Measurements from ENCODE around the gene FOXRED2. TPM values are rescaled to one million over a fixed set of nuclear protein-coding genes. Genes with fewer than 3 reads are reported as not detected.
"Not testable (repeated sequence)": the region's sequence is repeated elsewhere in the genome, so short reads cannot be mapped to it uniquely, and the experiment has no call there.

FOXRED2 gene
- total RNA-seq, 1 donor from 2014 or later = 39.8 TPM

GRCh38 chr22:36454916-36455570, 51.8 kb downstream of the FOXRED2 start:
- peaks cover 23% of the 10 kb centered on the region for H3K4me1 Mint-ChIP-seq

DNA sequence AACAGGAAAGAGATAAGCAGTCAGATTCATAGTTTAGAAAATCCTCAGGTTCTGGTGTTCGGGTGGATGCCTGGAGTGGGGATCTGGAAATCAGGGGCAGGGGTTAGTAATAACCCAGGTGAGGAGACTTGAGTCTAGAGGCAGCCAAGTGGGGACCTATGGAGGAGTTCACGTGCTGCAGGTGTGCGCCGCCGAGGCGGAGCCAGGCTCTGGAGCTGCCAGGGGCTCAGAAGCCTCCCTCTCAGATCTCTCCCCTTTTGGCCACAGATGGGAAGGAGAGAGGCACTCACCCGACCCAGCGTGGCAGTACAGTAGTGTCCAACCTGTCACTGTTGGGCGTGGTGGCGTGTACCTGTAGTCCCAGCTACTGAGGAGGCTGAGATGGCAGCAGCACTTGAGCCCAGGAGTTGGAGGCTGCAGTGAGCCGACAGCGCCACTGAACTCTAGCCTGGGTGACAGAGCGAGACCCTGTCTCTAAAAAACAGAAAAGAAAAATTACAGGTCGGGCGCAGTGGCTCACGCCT, 52.9 kb downstream of the FOXRED2 start:
- no peak for TF ChIP-seq CTCF (IDR thresholded peaks at IDR 0.05; ENCODE audit: unreplicated experiment)
- peaks cover 19% of the 10 kb centered on the region for H3K4me1 Mint-ChIP-seq
- peak overlapping the region; percentile 69 for H3K27ac Mint-ChIP-seq
- no peaks in the 10 kb centered on the region for H3K27me3 Mint-ChIP-seq (ENCODE audit: low read depth)
- DNase-seq (ENCODE audit: low spot score in 2 of 2, unreplicated experiment in 2 of 2) = no peak
- H3K9me3 Mint-ChIP-seq = no peaks in the 10 kb centered on the region
- peak overlapping the region; percentile 45 for H3K4me3 Mint-ChIP-seq
- H3K36me3 Mint-ChIP-seq = no peaks in the 10 kb centered on the region

More at GRCh38 chr22:36454916-36455570, 51.8 kb downstream of the FOXRED2 start:
- Mint-ChIP-seq H3K27me3 (ENCODE audit: low read depth) (no peaks in the 10 kb centered on the region), H3K27ac (peak overlapping the region; percentile 94), H3K36me3 (no peaks in the 10 kb centered on the region), H3K9me3 (no peaks in the 10 kb centered on the region), H3K4me3 (peak overlapping the region; percentile 53)
- peak; percentile 88 to 95 for DNase-seq (ENCODE audit: low spot score in 2 of 2, unreplicated experiment in 2 of 2)
- TF ChIP-seq CTCF (IDR thresholded peaks at IDR 0.05; ENCODE audit: unreplicated experiment) = no peak

GRCh38 chr22:36452978-36453607, 53.7 kb downstream of the FOXRED2 start:
- DNase-seq (ENCODE audit: low spot score in 2 of 2, unreplicated experiment in 2 of 2); H3K27me3 Mint-ChIP-seq (ENCODE audit: low read depth); H3K36me3 Mint-ChIP-seq; H3K9me3 Mint-ChIP-seq: not testable (repeated sequence)
- Mint-ChIP-seq H3K27ac (peak overlapping the region; percentile 72), H3K4me1 (peaks cover 19% of the 10 kb centered on the region), H3K4me3 (peak overlapping the region; percentile 14)

DNA sequence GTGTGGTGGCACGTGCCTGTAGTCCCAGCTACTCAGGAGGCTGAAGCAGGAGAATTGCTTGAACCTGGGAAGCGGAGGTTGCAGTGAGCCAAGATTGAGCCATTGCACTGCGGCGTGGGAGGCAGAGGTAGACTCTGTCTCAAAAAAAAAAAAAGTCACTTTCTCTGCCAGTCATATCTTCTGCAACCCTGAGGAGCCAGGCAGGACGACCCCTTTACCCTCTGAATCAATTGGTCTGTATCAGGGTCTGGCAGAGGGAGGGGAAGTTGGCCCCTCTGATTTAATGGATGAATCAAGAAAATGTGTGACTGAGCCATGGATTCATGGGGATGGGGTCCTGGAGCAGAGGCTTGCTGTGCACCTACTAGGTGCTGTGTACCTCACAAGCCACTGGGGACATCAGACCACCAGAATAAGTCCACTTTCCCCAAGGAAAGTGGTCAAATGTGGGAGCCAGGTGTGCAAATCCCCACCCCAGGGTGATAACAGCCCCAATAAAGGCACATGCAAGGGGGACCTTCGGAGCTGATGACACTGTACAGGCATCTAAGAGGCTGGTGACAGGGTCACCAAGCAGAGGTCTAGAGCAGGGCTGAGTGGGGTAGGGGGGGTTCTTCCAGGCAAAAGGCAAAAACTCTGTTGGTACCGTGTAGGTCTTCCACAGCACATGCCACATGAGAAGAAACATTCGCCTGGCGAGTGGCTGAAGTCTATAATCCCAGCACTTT, 54.4 kb downstream of the FOXRED2 start:
- TF ChIP-seq CTCF (IDR thresholded peaks at IDR 0.05; ENCODE audit: unreplicated experiment) = no peak
- H3K4me1 Mint-ChIP-seq = peaks cover 19% of the 10 kb centered on the region
- no peaks in the 10 kb centered on the region for H3K9me3 Mint-ChIP-seq
- no peaks in the 10 kb centered on the region for H3K36me3 Mint-ChIP-seq
- no peak for DNase-seq (ENCODE audit: low spot score in 2 of 2, unreplicated experiment in 2 of 2)
- H3K4me3 Mint-ChIP-seq = no peak overlapping the region
- H3K27ac Mint-ChIP-seq = no peak overlapping the region
- no peaks in the 10 kb centered on the region for H3K27me3 Mint-ChIP-seq (ENCODE audit: low read depth)

DNA sequence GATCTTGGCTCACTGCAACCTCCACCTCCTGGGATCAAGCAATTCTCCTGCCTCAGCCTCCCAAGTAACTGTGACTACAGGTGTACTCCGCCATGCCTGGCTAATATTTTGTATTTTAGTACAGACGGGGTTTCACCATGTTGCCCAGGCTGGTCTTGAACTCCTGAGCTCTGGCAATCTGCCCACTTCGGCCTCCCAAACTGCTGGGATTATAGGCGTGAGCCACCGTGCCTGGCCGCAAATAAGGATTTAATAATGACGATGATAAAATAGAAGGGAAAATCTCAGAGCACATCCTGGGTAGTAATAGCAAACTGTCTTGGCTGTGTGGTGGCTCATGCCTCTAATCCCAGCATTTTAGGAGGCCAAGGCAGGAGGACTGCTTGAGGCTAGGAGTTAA, 55.9 kb downstream of the FOXRED2 start:
- H3K27ac Mint-ChIP-seq; H3K36me3 Mint-ChIP-seq; H3K9me3 Mint-ChIP-seq; H3K4me3 Mint-ChIP-seq; H3K27me3 Mint-ChIP-seq (ENCODE audit: low read depth); DNase-seq (ENCODE audit: low spot score in 2 of 2, unreplicated experiment in 2 of 2): not testable (repeated sequence)
- H3K4me1 Mint-ChIP-seq = peaks cover 18% of the 10 kb centered on the region

- TF ChIP-seq CTCF (IDR thresholded peaks at IDR 0.05; ENCODE audit: unreplicated experiment) = no peak
- Mint-ChIP-seq H3K9me3 (no peaks in the 10 kb centered on the region), H3K4me3 (no peak overlapping the region), H3K4me1 (peaks cover 15% of the 10 kb centered on the region), H3K27me3 (ENCODE audit: low read depth) (no peaks in the 10 kb centered on the region), H3K36me3 (no peaks in the 10 kb centered on the region), H3K27ac (no peak overlapping the region)
- no peak for DNase-seq (ENCODE audit: low spot score in 2 of 2, unreplicated experiment in 2 of 2)
Measured at GRCh38 chr22:36449596-36450175, 57.2 kb downstream of the FOXRED2 start.

All from mesothelial cell of epicardium (in vitro differentiated cells).